ENCODE data around the gene RRAGB.

Gene RRAGB

GRCh38 chrX:55777596-55777995, 60.0 kb downstream of the RRAGB start:
- no peak for DNase-seq

GRCh38 chrX:55778322-55778721, 60.8 kb downstream of the RRAGB start:
- DNase-seq: no peak

- no peak for DNase-seq
These were observed 66.2 kb downstream of the RRAGB start for GRCh38 chrX:55783723-55784122.

- DNase-seq: no peak
These were observed 69.5 kb downstream of the RRAGB start for GRCh38 chrX:55787063-55787462.

GRCh38 chrX:55787727-55788126, 70.2 kb downstream of the RRAGB start:
- DNase-seq: no peak

GRCh38 chrX:55794405-55794804, 76.9 kb downstream of the RRAGB start:
- no peak for DNase-seq

GRCh38 chrX:55796496-55796895, 78.9 kb downstream of the RRAGB start:
- no peak for DNase-seq

- DNase-seq: no peak
These were observed 84.3 kb downstream of the RRAGB start for GRCh38 chrX:55801811-55802210.

Data from NCI-H2029 (cell line).